HG02759 (cell line): ENCODE measurements around the gene LDLRAD4.
"Not testable (repeated sequence)": the region's sequence is repeated elsewhere in the genome, so short reads cannot be mapped to it uniquely, and the experiment has no call there.

Source experiments
- ATAC-seq: cut with Tn5 transposase; IDR thresholded peaks from one replicate; pipeline ENCODE4 v1.9.1; 2021; ENCODE audit warnings: mild to moderate bottlenecking, moderate library complexity; ENCODE audit not compliant: unreplicated experiment

The LDLRAD4 gene

DNA sequence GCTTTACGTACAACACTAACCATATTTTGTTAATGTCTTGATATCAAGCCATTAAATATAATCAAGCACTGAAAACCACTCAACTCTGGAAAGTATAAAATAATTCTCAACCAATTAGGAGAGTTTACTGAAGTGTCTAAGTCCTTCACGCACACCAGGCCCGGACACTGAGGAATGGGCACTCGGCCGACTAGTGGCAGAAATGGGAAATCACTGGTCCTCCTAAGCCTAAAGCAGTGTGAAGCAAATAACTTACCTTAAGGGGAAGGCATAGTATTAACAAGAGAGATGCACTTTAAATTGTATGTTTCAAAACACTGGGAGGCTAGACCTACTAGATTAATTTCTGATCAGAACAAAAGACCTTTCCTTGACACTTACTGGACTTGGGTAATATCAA lies 462.1 kb downstream of the LDLRAD4 start:
- ATAC-seq = no peak

- ATAC-seq = no peak
Observed at GRCh38 chr18:13681701-13682100, 463.1 kb downstream of the LDLRAD4 start.

DNA sequence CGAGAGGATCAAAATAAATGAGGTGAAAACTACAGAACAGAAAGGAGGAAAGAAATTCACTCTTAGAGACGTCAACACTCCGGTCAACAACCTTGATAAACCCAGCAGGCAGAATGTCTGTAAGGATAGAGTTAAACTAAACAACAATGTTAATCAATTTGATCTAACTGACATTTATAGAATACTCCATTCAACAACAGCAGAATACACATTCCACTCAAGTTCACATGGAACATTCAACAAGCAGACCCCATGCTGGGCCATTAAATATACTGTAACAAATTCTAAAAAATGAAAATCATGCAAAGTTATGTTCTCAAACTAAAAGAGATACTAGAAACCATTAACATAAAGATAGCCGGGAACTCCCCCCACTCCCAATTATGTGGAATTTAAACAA lies 466.0 kb downstream of the LDLRAD4 start:
- no peak for ATAC-seq

GRCh38 chr18:13688191-13689136 lies 469.9 kb downstream of the LDLRAD4 start:
- ATAC-seq = no peak

- ATAC-seq = not testable (repeated sequence)
Observed at GRCh38 chr18:13690060-13690459, 471.5 kb downstream of the LDLRAD4 start.

GRCh38 chr18:13695337-13695736 lies 476.8 kb downstream of the LDLRAD4 start:
- not testable (repeated sequence) for ATAC-seq

- ATAC-seq = no peak
Observed at GRCh38 chr18:13696961-13697360, 478.4 kb downstream of the LDLRAD4 start.

GRCh38 chr18:13700153-13700552 lies 481.6 kb downstream of the LDLRAD4 start:
- ATAC-seq = no peak
